Ishikawa (cell line): ENCODE results near the gene HYDIN.

Source experiments
- CEBPB ChIP-seq: IDR thresholded peaks from 2 replicates; pipeline ENCODE4 v1.6.1; 2012
- CREB1 ChIP-seq: IDR thresholded peaks from 2 replicates; pipeline ENCODE4 v1.6.1; 2012; ENCODE audit warnings: low read depth
- EP300 ChIP-seq: IDR thresholded peaks from 2 replicates; pipeline ENCODE4 v1.6.1; 2012; ENCODE audit warnings: borderline replicate concordance
- MAX ChIP-seq: IDR thresholded peaks from 2 replicates; pipeline ENCODE4 v1.6.1; 2012
- RAD21 ChIP-seq: IDR thresholded peaks from 2 replicates; pipeline ENCODE4 v1.6.1; 2012; ENCODE audit warnings: low read depth
- REST ChIP-seq: IDR thresholded peaks from 2 replicates; pipeline ENCODE4 v1.6.1; 2012; ENCODE audit warnings: low read depth, mild to moderate bottlenecking
- TAF1 ChIP-seq: IDR thresholded peaks from 2 replicates; pipeline ENCODE4 v1.6.1; 2012; ENCODE audit warnings: low read depth, mild to moderate bottlenecking
- TCF12 ChIP-seq: IDR thresholded peaks from 2 replicates; pipeline ENCODE4 v1.6.1; 2012; ENCODE audit warnings: low read depth
- ZBTB7A ChIP-seq: IDR thresholded peaks from 2 replicates; pipeline ENCODE4 v1.6.1; 2012; ENCODE audit warnings: low read depth

GRCh38 chr16:71254832-71255525, 24.5 kb upstream of the HYDIN start:
- TF ChIP-seq EP300, result no peak
- TF ChIP-seq CREB1, result no peak
- TF ChIP-seq REST, result no peak
- TF ChIP-seq CEBPB, result no peak
- TF ChIP-seq TAF1, result no peak
- no peak for TF ChIP-seq MAX
- no peak for TF ChIP-seq ZBTB7A
- TF ChIP-seq RAD21, result no peak
- no peak for TF ChIP-seq TCF12
